ENCODE results near the gene OR2F2.

OR2F2 gene

GRCh38 chr7:143978585-143978984 is 43.6 kb downstream of the OR2F2 start:
- no peak overlapping the region for H3K9ac ChIP-seq (ENCODE audit: low read length)
- peaks cover 3% of the 10 kb centered on the region; the same call in 1 of the 2 replicates for H3K4me1 ChIP-seq (ENCODE audit: low read length)

GRCh38 chr7:143979359-143979758 is 44.3 kb downstream of the OR2F2 start:
- no peaks in the 10 kb centered on the region for H3K9me3 ChIP-seq (ENCODE audit: insufficient read depth, low read length)
- H3K27ac ChIP-seq (ENCODE audit: low read length), result no peak overlapping the region
- no peaks in the 10 kb centered on the region for H4K20me1 ChIP-seq (ENCODE audit: insufficient read depth, low read length)
- H3K27me3 ChIP-seq (ENCODE audit: low read depth, low read length), result no peaks in the 10 kb centered on the region
- TF ChIP-seq CTCF (IDR thresholded peaks at IDR 0.05; ENCODE audit: low read depth, low read length) (no peak), EZH2phosphoT487 (IDR thresholded peaks at IDR 0.05; ENCODE audit: low read depth) (no peak)
- H3K79me2 ChIP-seq (ENCODE audit: low read length), result no peaks in the 10 kb centered on the region
- H3K36me3 ChIP-seq (replicated peaks; ENCODE audit: low read depth, low read length), result no peaks in the 10 kb centered on the region
- no peak overlapping the region for H3K9ac ChIP-seq (ENCODE audit: low read length)
- H3K4me2 ChIP-seq (ENCODE audit: low read length), result no peak overlapping the region
- H3K4me1 ChIP-seq (ENCODE audit: low read length), result peaks cover 3% of the 10 kb centered on the region; the same call in 1 of the 2 replicates
- H2AFZ ChIP-seq (ENCODE audit: low read depth, low read length), result no peak overlapping the region
- no peak overlapping the region for H3K4me3 ChIP-seq (ENCODE audit: low read length)

More at GRCh38 chr7:143978585-143978984, 43.6 kb downstream of the OR2F2 start:
- Histone ChIP-seq H3K36me3 (replicated peaks; ENCODE audit: low read depth, low read length) (no peaks in the 10 kb centered on the region), H3K79me2 (ENCODE audit: low read length) (no peaks in the 10 kb centered on the region), H4K20me1 (ENCODE audit: insufficient read depth, low read length) (no peaks in the 10 kb centered on the region), H3K4me2 (ENCODE audit: low read length) (no peak overlapping the region), H3K27me3 (ENCODE audit: low read depth, low read length) (no peaks in the 10 kb centered on the region), H3K27ac (ENCODE audit: low read length) (no peak overlapping the region), H2AFZ (ENCODE audit: low read depth, low read length) (no peak overlapping the region), H3K4me3 (ENCODE audit: low read length) (no peak overlapping the region), H3K9me3 (ENCODE audit: insufficient read depth, low read length) (no peaks in the 10 kb centered on the region)
- TF ChIP-seq EZH2phosphoT487 (IDR thresholded peaks at IDR 0.05; ENCODE audit: low read depth), result no peak
- TF ChIP-seq CTCF (IDR thresholded peaks at IDR 0.05; ENCODE audit: low read depth, low read length), result no peak

- no peaks in the 10 kb centered on the region for H4K20me1 ChIP-seq (ENCODE audit: insufficient read depth, low read length)
- no peaks in the 10 kb centered on the region for H3K9me3 ChIP-seq (ENCODE audit: insufficient read depth, low read length)
- no peak overlapping the region for H3K27ac ChIP-seq (ENCODE audit: low read length)
- no peak for TF ChIP-seq EZH2phosphoT487 (IDR thresholded peaks at IDR 0.05; ENCODE audit: low read depth)
- H3K36me3 ChIP-seq (replicated peaks; ENCODE audit: low read depth, low read length), result no peaks in the 10 kb centered on the region
- H3K9ac ChIP-seq (ENCODE audit: low read length), result no peak overlapping the region
- H3K4me3 ChIP-seq (ENCODE audit: low read length), result no peak overlapping the region
- H3K4me1 ChIP-seq (ENCODE audit: low read length), result peaks cover 3% of the 10 kb centered on the region; the same call in 1 of the 2 replicates
- no peak overlapping the region for H2AFZ ChIP-seq (ENCODE audit: low read depth, low read length)
- H3K27me3 ChIP-seq (ENCODE audit: low read depth, low read length), result no peaks in the 10 kb centered on the region
- no peaks in the 10 kb centered on the region for H3K79me2 ChIP-seq (ENCODE audit: low read length)
- no peak overlapping the region for H3K4me2 ChIP-seq (ENCODE audit: low read length)
These were observed 45.0 kb downstream of the OR2F2 start for GRCh38 chr7:143979998-143980397.

- no peak overlapping the region for H3K9ac ChIP-seq (ENCODE audit: low read length)
- no peak overlapping the region for H3K27ac ChIP-seq (ENCODE audit: low read length)
- no peaks in the 10 kb centered on the region for H4K20me1 ChIP-seq (ENCODE audit: insufficient read depth, low read length)
- H3K27me3 ChIP-seq (ENCODE audit: low read depth, low read length), result no peaks in the 10 kb centered on the region
- H3K4me3 ChIP-seq (ENCODE audit: low read length), result no peak overlapping the region
- no peaks in the 10 kb centered on the region for H3K9me3 ChIP-seq (ENCODE audit: insufficient read depth, low read length)
- H2AFZ ChIP-seq (ENCODE audit: low read depth, low read length), result no peak overlapping the region
- no peak overlapping the region for H3K4me2 ChIP-seq (ENCODE audit: low read length)
- TF ChIP-seq EZH2phosphoT487 (IDR thresholded peaks at IDR 0.05; ENCODE audit: low read depth), result no peak
- no peaks in the 10 kb centered on the region for H3K36me3 ChIP-seq (replicated peaks; ENCODE audit: low read depth, low read length)
- H3K4me1 ChIP-seq (ENCODE audit: low read length), result peaks cover 3% of the 10 kb centered on the region; the same call in 1 of the 2 replicates
- H3K79me2 ChIP-seq (ENCODE audit: low read length), result no peaks in the 10 kb centered on the region
These were observed 45.9 kb downstream of the OR2F2 start for GRCh38 chr7:143980746-143981510.

- no peak overlapping the region for H3K4me3 ChIP-seq (ENCODE audit: low read length)
These were observed 48.9 kb downstream of the OR2F2 start for GRCh38 chr7:143983960-143984359.

More at GRCh38 chr7:143983960-143984359, 48.9 kb downstream of the OR2F2 start:
- Histone ChIP-seq H3K27ac (ENCODE audit: low read length) (no peak overlapping the region), H3K36me3 (replicated peaks; ENCODE audit: low read depth, low read length) (no peaks in the 10 kb centered on the region), H3K9me3 (ENCODE audit: insufficient read depth, low read length) (no peaks in the 10 kb centered on the region), H4K20me1 (ENCODE audit: insufficient read depth, low read length) (no peaks in the 10 kb centered on the region), H3K4me2 (ENCODE audit: low read length) (no peak overlapping the region), H3K9ac (ENCODE audit: low read length) (no peak overlapping the region), H3K79me2 (ENCODE audit: low read length) (no peaks in the 10 kb centered on the region), H3K4me1 (ENCODE audit: low read length) (peaks cover 3% of the 10 kb centered on the region; the same call in 1 of the 2 replicates), H2AFZ (ENCODE audit: low read depth, low read length) (no peak overlapping the region), H3K27me3 (ENCODE audit: low read depth, low read length) (no peaks in the 10 kb centered on the region)
- no peak for TF ChIP-seq CTCF (IDR thresholded peaks at IDR 0.05; ENCODE audit: low read depth, low read length)
- no peak for TF ChIP-seq EZH2phosphoT487 (IDR thresholded peaks at IDR 0.05; ENCODE audit: low read depth)
